ENCODE data around the gene NELL2. TPM values are rescaled to one million over a fixed set of nuclear protein-coding genes. Genes with fewer than 3 reads are reported as not detected.

Gene NELL2
- total RNA-seq, 1 experiment from 2014 or later: 1.1 TPM

GRCh38 chr12:44584625-44585024 lies 291.5 kb downstream of the NELL2 start:
- H3K27me3 ChIP-seq (ENCODE audit: insufficient read depth, low read length): no peaks in the 10 kb centered on the region
- no peak for TF ChIP-seq TCF7L2 (IDR thresholded peaks at IDR 0.05; ENCODE audit: borderline replicate concordance, extremely low read depth, insufficient read depth, insufficient read length)
- TF ChIP-seq ELF1 (IDR thresholded peaks at IDR 0.05; ENCODE audit: borderline replicate concordance, low read depth): no peak
- TF ChIP-seq, protein P1, sequence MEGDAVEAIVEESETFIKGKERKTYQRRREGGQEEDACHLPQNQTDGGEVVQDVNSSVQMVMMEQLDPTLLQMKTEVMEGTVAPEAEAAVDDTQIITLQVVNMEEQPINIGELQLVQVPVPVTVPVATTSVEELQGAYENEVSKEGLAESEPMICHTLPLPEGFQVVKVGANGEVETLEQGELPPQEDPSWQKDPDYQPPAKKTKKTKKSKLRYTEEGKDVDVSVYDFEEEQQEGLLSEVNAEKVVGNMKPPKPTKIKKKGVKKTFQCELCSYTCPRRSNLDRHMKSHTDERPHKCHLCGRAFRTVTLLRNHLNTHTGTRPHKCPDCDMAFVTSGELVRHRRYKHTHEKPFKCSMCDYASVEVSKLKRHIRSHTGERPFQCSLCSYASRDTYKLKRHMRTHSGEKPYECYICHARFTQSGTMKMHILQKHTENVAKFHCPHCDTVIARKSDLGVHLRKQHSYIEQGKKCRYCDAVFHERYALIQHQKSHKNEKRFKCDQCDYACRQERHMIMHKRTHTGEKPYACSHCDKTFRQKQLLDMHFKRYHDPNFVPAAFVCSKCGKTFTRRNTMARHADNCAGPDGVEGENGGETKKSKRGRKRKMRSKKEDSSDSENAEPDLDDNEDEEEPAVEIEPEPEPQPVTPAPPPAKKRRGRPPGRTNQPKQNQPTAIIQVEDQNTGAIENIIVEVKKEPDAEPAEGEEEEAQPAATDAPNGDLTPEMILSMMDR (IDR thresholded peaks at IDR 0.05 in 2 of 3, conservative IDR thresholded peaks at IDR 0.05 in 1 of 3; ENCODE audit: borderline replicate concordance in 1 of 3, insufficient read depth in 1 of 3, low read depth in 2 of 3, low read length in 2 of 3): no peak
- TF ChIP-seq POLR2A (IDR thresholded peaks at IDR 0.05; ENCODE audit: borderline replicate concordance, extremely low read depth, insufficient read depth, insufficient read length): no peak

GRCh38 chr12:44582521-44582920 lies 293.6 kb downstream of the NELL2 start:
- Histone ChIP-seq H3K36me3 (ENCODE audit: control insufficient read depth in 1 of 2, insufficient read depth in 2 of 2, low read length in 2 of 2) (no peaks in the 10 kb centered on the region), H3K79me2 (ENCODE audit: insufficient read depth, low read length) (no peaks in the 10 kb centered on the region), H3K9me3 (ENCODE audit: control insufficient read depth in 1 of 2, insufficient read depth in 1 of 2, low read depth in 1 of 2, low read length in 2 of 2) (no peaks in the 10 kb centered on the region), H4K20me1 (ENCODE audit: insufficient read depth) (no peaks in the 10 kb centered on the region), H3K27me3 (ENCODE audit: insufficient read depth, low read length) (no peaks in the 10 kb centered on the region), H3K4me1 (ENCODE audit: control insufficient read depth in 1 of 2, insufficient read depth in 2 of 2, low read length in 2 of 2) (peaks cover 0 to 9% of the 10 kb centered on the region in 2 experiments; a peak in 3 of 4 replicates), H2AFZ (ENCODE audit: low read depth, low read length, poor library complexity, severe bottlenecking) (no peak overlapping the region), H3K4me3 (replicated peaks in 1 of 2; ENCODE audit: low read depth in 1 of 2, low read length in 2 of 2) (no peak overlapping the region), H3K4me2 (ENCODE audit: low read length) (peak overlapping the region; percentile 22; the same call in 1 of the 2 replicates), H3K9me2 (ENCODE audit: insufficient read depth) (no peaks in the 10 kb centered on the region), H3K27ac (ENCODE audit: low read depth, low read length) (no peak overlapping the region), H3K9ac (ENCODE audit: low read length) (no peak overlapping the region)
- BruUV-seq (replicated peaks): no TSS peak
- peak; percentile 38 for TF ChIP-seq TCF7L2 (IDR thresholded peaks at IDR 0.05; ENCODE audit: borderline replicate concordance, extremely low read depth, insufficient read depth, insufficient read length)
- TF ChIP-seq, protein P2, sequence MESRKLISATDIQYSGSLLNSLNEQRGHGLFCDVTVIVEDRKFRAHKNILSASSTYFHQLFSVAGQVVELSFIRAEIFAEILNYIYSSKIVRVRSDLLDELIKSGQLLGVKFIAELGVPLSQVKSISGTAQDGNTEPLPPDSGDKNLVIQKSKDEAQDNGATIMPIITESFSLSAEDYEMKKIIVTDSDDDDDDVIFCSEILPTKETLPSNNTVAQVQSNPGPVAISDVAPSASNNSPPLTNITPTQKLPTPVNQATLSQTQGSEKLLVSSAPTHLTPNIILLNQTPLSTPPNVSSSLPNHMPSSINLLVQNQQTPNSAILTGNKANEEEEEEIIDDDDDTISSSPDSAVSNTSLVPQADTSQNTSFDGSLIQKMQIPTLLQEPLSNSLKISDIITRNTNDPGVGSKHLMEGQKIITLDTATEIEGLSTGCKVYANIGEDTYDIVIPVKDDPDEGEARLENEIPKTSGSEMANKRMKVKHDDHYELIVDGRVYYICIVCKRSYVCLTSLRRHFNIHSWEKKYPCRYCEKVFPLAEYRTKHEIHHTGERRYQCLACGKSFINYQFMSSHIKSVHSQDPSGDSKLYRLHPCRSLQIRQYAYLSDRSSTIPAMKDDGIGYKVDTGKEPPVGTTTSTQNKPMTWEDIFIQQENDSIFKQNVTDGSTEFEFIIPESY (IDR thresholded peaks at IDR 0.05; ENCODE audit: extremely low read depth, insufficient replicate concordance, low read length): no peak
- RAD21 ChIA-PET (ENCODE audit: low non-redundant PET in 1 of 2, low total read pairs in 2 of 2, uncharacterized antibody in 2 of 2, unreplicated experiment in 2 of 2): no interaction called here
- ATAC-seq (peak; percentile 61; the same call in 1 of the 2 replicates), DNase-seq (ENCODE audit: low read depth, low spot score) (no peak)
- intact Hi-C loops (cut with micrococcal nuclease): no loop called here
- CTCF ChIA-PET: no interaction called here
- POLR2A ChIA-PET: no interaction called here

More at GRCh38 chr12:44584625-44585024, 291.5 kb downstream of the NELL2 start:
- H2AFZ ChIP-seq (ENCODE audit: low read depth, low read length, poor library complexity, severe bottlenecking): no peak overlapping the region
- no peaks in the 10 kb centered on the region for H3K9me2 ChIP-seq (ENCODE audit: insufficient read depth)
- no peaks in the 10 kb centered on the region for H3K9me3 ChIP-seq (ENCODE audit: control insufficient read depth in 1 of 2, insufficient read depth in 1 of 2, low read depth in 1 of 2, low read length in 2 of 2)
- H4K20me1 ChIP-seq (ENCODE audit: insufficient read depth): no peaks in the 10 kb centered on the region
- POLR2A ChIA-PET: no interaction called here
- ATAC-seq: no peak
- intact Hi-C loops (cut with micrococcal nuclease): no loop called here
- H3K4me1 ChIP-seq (ENCODE audit: control insufficient read depth in 1 of 2, insufficient read depth in 2 of 2, low read length in 2 of 2): peaks cover 2 to 11% of the 10 kb centered on the region in 2 experiments
- no peak overlapping the region for H3K4me2 ChIP-seq (ENCODE audit: low read length)
- DNase-seq (ENCODE audit: low read depth, low spot score): no peak
- no peak overlapping the region for H3K9ac ChIP-seq (ENCODE audit: low read length)
- BruUV-seq (replicated peaks): no TSS peak
- no peak overlapping the region for H3K4me3 ChIP-seq (replicated peaks in 1 of 2; ENCODE audit: low read depth in 1 of 2, low read length in 2 of 2)
- RAD21 ChIA-PET (ENCODE audit: low non-redundant PET in 1 of 2, low total read pairs in 2 of 2, uncharacterized antibody in 2 of 2, unreplicated experiment in 2 of 2): no interaction called here
- CTCF ChIA-PET: no interaction called here
- no peaks in the 10 kb centered on the region for H3K79me2 ChIP-seq (ENCODE audit: insufficient read depth, low read length)
- H3K36me3 ChIP-seq (ENCODE audit: control insufficient read depth in 1 of 2, insufficient read depth in 2 of 2, low read length in 2 of 2): no peaks in the 10 kb centered on the region
- no peak overlapping the region for H3K27ac ChIP-seq (ENCODE audit: low read depth, low read length)

All from HCT116 (cell line).